ENCODE measurements around the gene INSC. TPM values are rescaled to one million over a fixed set of nuclear protein-coding genes. Genes with fewer than 3 reads are reported as not detected.

The INSC gene
- total and polyA plus RNA-seq, 10 donors = 0.04 to 1.8 (median 0.29) TPM; not detected in 2

DNA sequence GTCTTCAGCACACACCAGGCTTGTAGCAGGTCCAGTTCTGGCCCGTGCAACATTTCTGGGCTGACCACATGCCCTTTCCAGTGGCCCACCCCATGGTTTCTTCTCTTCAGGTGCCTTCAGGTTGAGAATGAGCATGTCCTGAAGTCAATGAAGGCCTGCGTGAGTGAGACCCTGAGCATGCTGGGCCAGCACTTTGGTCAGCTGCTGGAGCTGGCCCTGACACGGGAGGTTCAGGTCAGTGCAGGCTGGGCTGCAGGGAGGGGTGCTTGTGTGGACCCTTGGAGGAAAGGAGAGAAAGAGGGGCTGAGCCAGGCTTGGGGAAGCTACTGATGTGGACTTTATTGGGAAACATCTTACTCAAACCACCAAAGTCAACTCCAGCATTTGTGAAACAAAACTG is 63.5 kb downstream of the INSC start:
- WGBS, 5 donors = 76 to 86% (median 80%) methylated on average over 3 of the region's 3 CpGs
- Histone ChIP-seq H3K4me3 (no peak overlapping the region), H3K4me1 (peaks cover 0 to 6% (median 0%) of the 10 kb centered on the region in 6 donors), H3K36me3 (no peaks in the 10 kb centered on the region), H3K27ac (no peak overlapping the region), H3K27me3 (replicated peaks in 1 of 7) (no peaks in the 10 kb centered on the region), H3K9me3 (no peaks in the 10 kb centered on the region)
- TF ChIP-seq POLR2AphosphoS5 (IDR thresholded peaks at IDR 0.05) = no peak
- TF ChIP-seq, protein P1, sequence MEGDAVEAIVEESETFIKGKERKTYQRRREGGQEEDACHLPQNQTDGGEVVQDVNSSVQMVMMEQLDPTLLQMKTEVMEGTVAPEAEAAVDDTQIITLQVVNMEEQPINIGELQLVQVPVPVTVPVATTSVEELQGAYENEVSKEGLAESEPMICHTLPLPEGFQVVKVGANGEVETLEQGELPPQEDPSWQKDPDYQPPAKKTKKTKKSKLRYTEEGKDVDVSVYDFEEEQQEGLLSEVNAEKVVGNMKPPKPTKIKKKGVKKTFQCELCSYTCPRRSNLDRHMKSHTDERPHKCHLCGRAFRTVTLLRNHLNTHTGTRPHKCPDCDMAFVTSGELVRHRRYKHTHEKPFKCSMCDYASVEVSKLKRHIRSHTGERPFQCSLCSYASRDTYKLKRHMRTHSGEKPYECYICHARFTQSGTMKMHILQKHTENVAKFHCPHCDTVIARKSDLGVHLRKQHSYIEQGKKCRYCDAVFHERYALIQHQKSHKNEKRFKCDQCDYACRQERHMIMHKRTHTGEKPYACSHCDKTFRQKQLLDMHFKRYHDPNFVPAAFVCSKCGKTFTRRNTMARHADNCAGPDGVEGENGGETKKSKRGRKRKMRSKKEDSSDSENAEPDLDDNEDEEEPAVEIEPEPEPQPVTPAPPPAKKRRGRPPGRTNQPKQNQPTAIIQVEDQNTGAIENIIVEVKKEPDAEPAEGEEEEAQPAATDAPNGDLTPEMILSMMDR (IDR thresholded peaks at IDR 0.05 in 8 of 11, conservative IDR thresholded peaks at IDR 0.05 in 3 of 11) = no peak
- TF ChIP-seq POLR2A (IDR thresholded peaks at IDR 0.05) = no peak
- DNase-seq = no peak
- intact Hi-C loops (cut with DNase I; ENCODE audit: low total_unique reads) = no loop called here

DNA sequence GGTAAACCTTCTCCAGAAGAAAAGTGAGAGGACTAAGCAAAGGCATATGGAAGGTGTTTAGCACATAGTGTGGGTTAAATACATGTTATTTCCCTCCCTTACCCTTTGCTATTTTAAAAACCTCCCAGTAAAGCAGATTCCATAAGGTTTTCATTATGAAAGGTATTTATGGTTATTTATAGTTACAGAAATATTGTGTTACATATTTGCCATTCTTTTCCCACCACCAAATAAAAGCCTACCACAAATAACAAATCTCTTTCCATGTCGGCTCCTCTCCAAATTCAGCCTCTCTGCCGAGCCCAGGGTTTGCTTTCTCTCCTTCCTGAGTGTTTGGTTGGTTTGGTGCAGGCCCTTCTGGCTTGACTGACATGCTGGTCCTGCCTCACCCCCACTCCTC is 64.4 kb downstream of the INSC start:
- WGBS, 5 donors = 72 to 91% (median 86%) methylated on average over 2 of the region's 2 CpGs
- TF ChIP-seq POLR2A (IDR thresholded peaks at IDR 0.05) (no peak), POLR2AphosphoS5 (IDR thresholded peaks at IDR 0.05) (no peak)
- TF ChIP-seq, protein P1 (IDR thresholded peaks at IDR 0.05 in 8 of 11, conservative IDR thresholded peaks at IDR 0.05 in 3 of 11) = no peak
- Histone ChIP-seq H3K27me3 (replicated peaks in 1 of 7) (no peaks in the 10 kb centered on the region), H3K4me1 (peaks cover 0 to 6% (median 0%) of the 10 kb centered on the region in 6 donors), H3K27ac (no peak overlapping the region), H3K4me3 (no peak overlapping the region), H3K9me3 (no peaks in the 10 kb centered on the region), H3K36me3 (no peaks in the 10 kb centered on the region)
- intact Hi-C loops (cut with DNase I; ENCODE audit: low total_unique reads) = no loop called here
- no peak for DNase-seq

DNA sequence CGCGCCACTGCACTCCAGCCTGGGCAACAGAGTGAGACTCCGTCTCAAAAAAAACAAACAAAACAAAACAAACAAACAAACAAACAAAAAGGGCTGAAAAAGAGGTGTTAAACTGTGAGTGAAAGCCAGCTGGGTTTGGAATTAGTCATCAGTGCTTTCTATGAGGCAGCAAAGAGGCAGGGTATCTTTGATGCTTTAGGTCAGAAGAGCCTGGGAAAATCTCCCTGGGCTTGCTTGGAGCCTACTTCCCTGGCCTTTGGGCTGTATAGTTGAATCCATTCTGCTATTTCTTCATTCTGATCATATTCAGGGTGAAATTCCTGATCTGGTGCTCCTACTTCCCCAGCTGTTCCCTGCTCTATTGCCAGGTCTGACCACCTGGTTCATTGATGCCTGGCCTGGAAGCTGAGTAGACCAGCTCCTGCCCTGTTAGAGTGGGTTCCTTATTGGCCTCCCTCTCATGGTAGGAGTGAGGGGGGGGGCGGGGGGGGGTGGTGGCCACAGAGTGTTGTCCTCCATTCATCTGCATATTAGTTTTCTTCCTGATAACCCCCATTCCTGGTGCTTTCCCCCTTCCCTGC is 65.6 kb downstream of the INSC start:
- DNase-seq = no peak
- 67 to 78% (median 71%) methylated on average over 4 of the region's 4 CpGs for WGBS, 5 donors
- Histone ChIP-seq H3K9me3 (no peaks in the 10 kb centered on the region), H3K27me3 (replicated peaks in 1 of 7) (no peaks in the 10 kb centered on the region), H3K36me3 (no peaks in the 10 kb centered on the region), H3K27ac (no peak overlapping the region), H3K4me1 (peaks cover 0 to 6% (median 0%) of the 10 kb centered on the region in 6 donors), H3K4me3 (no peak overlapping the region)
- TF ChIP-seq, protein P1 (IDR thresholded peaks at IDR 0.05 in 8 of 11, conservative IDR thresholded peaks at IDR 0.05 in 3 of 11) = no peak
- no peak for TF ChIP-seq POLR2AphosphoS5 (IDR thresholded peaks at IDR 0.05)
- no peak for TF ChIP-seq POLR2A (IDR thresholded peaks at IDR 0.05)
- intact Hi-C loops (cut with DNase I; ENCODE audit: low total_unique reads) = no loop called here

DNA sequence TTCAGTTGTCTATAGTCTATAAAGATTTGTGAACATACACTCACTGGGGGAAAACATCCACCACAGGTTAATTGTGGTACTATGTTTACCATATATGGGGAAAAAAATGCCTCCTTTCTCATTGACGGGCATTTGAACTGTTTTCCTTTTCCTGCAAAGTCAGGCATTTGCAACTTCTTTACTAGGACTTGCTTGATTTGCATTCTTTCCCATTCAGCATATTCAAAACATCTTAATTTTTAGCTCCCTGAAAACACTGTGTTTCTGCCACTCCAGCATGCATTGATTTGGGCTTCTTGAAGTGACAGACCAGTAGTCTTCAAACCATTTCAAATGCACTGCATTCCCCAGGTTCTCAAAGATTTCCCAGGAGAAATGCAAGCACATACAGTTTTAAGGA is 67.6 kb downstream of the INSC start:
- DNase-seq = no peak
- Histone ChIP-seq H3K9me3 (no peaks in the 10 kb centered on the region), H3K36me3 (no peaks in the 10 kb centered on the region), H3K4me3 (no peak overlapping the region), H3K4me1 (no peaks in the 10 kb centered on the region), H3K27me3 (replicated peaks in 1 of 7) (no peaks in the 10 kb centered on the region), H3K27ac (no peak overlapping the region)
- intact Hi-C loops (cut with DNase I; ENCODE audit: low total_unique reads) = no loop called here
- 70 to 89% (median 83%) methylated on average over 1 of the region's 1 CpG for WGBS, 5 donors
- TF ChIP-seq, protein P1 (IDR thresholded peaks at IDR 0.05 in 8 of 11, conservative IDR thresholded peaks at IDR 0.05 in 3 of 11) = no peak
- TF ChIP-seq POLR2AphosphoS5 (IDR thresholded peaks at IDR 0.05) = no peak
- no peak for TF ChIP-seq POLR2A (IDR thresholded peaks at IDR 0.05)

All from spleen (tissue), 11 donors.